Fibroblast of skin of right biceps (primary cell): ENCODE results near the gene NPC1L1.
"Not testable (repeated sequence)": the region's sequence is repeated elsewhere in the genome, so short reads cannot be mapped to it uniquely, and the experiment has no call there.

Experiments used
- DNase-seq: peaks from one replicate; pipeline ENCODE4 v3.0.0-alpha.2; 2013

Gene NPC1L1

DNA sequence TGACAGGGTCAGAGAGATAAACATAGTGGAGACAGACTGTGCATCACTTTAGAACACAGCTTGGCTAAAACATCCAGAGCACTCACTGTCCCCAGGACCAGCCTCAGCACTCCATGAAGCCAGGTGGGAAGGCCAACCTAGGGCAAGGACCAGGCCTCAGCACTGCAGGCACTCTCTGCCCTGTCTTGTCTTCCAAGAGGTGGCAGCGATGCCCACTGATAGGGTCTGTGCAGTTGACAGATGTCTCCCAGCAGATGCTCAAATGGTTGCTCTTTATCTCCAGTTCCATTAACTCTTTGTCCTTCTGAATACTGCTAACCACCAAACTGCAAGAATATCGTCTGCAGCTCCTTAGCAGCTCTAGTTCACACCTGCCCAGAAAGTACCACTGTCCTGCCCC, 23.5 kb upstream of the NPC1L1 start:
- DNase-seq: no peak

DNA sequence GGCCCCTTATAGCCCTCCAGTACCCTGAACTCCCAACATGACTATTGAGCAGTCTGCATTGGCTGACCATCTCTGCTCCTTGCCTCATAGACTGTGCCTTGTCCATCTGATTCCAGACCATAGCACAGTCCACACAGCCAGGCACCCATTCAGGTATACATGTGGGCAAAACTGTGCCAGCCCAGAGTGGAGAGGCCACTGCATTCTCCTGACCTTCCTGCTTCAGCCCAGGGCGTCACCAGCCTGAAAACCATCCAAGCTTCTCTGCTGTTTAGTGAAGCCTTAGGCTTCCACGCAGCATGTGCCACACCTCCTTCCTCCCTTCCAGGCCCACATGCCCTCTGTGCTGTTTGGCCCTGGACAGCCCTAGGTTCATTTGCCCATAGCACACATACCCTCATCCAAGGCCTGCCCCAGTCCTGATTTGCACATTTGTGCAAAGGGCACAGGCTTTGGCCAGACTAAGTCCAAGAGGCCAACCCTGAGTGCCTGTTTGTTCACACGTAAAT, 22.1 kb upstream of the NPC1L1 start:
- DNase-seq: no peak

DNA sequence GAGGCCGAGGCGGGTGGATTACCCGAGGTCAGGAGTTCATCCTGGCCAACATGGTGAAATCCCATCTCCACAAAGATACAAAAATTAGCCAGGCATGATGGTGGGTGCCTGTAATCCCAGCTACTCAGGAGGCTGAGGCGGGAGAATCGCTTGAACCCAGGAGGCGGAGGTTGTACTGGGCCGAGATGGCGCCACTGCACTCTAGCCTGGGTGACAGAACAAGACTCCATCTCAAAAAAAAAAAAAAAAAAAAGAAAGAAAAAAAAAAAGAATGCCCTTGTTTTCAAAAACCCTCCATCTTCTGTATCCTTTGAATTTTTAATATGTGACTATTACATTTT, 21.5 kb upstream of the NPC1L1 start:
- DNase-seq: not testable (repeated sequence)

DNA sequence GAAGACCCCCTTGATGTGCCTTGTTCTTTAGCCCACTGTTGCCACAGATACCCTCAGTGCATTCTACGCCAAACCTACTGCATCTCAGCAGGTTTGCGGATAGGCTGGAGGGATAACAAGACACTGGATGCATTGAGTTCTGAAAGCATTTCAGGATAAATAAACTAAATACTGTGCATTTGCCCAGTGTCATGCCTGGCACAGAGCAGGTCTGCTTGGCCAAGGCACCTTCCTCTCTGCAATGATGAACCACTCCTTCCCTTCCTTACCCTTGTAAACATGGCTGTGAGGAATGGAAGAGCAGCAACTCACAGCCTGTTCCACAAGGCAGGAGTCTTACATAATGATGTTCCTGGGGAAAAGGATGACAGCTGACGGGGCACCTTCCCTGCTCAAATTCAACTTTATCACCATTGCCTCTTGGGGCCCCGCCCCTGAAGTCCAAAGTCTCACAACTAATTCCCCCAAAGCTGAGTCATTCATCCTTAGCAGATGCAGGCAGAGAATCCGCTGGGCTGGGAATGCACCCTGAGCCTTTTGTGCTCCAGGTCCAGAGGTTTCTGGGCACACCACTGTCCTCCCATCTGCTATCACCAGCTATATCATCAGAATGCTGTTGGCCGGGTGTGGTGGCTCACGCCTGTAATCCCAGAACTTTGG, 21.0 kb upstream of the NPC1L1 start:
- DNase-seq: peak; percentile 45

DNA sequence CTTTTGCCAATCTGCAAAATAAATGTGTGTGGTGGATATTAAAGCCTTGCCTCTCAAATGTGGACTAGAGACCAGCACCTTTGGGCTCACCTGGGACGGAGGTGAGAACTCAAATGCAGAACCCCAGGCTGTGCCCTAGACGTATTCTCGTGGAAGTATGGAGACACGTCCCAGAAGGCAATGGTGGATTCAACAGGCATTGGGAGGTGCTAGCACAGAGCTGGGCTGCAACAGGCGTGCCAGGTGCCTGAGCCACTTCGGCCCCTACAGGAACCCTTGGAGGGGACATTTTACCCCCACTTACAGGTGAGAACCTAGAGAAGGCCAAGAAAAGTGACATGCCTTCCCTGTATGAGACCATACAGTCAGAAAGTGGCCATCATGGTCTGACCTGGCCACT, 20.4 kb upstream of the NPC1L1 start:
- DNase-seq: no peak

DNA sequence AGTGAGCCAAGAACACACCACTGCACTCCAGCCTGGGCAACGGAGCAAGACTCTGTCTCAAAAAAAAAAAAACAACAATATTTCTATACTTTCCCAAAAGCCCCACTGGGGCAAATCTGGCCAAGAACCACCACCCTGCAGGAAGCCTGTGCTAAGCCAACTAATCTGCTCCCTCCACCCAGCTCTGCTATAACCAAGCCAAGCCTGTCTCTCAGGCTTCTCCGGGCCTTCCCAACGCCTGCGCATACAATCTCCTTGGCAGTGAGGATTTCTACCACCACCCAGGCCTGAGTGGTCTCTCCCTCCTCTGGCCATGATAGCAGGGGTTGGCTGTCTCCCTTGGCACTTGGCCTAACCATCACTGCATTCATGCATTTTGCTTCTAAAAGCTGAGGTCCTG, 18.4 kb upstream of the NPC1L1 start:
- DNase-seq: no peak

DNA sequence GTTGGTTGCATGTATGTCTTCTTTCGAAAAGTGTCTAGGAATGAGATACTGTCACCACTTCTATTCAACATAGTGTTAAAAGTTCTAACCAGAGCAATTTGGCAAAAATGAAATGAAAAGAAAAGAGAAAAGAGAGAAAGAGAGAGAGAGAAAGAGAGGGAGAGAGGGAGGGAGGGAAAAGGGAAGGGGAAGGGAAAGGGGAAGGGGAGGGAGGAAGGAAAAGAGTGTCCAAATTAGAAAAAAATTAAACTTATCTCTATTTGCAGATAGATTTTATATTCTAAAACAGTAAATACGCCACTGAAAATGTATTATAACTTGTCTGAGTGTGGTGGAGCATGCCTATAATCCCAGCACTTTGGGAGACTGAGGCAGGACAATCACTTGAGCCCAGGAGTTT, 16.4 kb upstream of the NPC1L1 start:
- no peak for DNase-seq

DNA sequence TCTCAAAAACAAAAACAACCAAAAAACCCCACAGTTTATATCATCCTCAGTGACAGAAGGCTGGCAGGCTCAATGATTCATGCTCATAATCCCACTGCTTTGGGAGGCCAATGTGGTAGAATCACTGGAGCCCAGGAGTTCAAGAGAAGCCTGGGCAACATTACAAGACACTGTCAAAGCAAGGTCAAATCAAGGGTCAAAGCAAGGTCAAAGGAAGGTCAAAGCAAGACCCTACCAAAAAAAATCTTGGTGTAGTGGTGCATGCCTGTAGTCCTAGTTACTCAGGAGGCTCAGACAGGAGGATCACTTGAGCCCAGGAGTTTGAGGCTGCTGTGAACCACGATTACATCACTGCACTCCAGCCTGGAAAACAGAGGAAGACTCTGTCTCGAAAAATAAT, 14.2 kb upstream of the NPC1L1 start:
- DNase-seq: no peak

DNA sequence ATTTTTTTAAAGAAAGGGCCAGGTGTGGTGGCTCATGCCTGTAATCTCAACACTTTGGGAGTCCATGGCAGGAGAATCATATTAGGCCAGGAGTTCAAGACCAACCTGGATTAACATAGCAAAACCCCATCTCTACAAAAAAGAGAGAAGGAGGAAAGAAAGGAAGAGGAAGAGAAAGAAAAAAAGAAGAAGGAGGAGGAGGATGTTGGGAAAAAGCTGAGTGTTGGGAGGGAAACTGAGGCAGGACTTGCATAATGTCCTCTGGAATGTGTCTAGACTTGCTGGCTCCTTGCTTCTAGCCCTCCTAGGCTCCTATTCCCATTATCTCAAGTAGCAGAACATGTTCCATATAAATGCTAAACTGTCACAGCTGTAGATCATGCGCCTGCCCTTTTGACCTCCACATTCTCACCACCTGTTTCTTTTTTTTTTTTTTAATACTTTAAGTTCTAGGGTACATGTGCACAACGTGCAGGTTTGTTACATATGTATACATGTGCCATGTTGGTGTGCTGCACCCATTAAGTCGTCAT, 11.4 kb upstream of the NPC1L1 start:
- DNase-seq: not testable (repeated sequence)

DNA sequence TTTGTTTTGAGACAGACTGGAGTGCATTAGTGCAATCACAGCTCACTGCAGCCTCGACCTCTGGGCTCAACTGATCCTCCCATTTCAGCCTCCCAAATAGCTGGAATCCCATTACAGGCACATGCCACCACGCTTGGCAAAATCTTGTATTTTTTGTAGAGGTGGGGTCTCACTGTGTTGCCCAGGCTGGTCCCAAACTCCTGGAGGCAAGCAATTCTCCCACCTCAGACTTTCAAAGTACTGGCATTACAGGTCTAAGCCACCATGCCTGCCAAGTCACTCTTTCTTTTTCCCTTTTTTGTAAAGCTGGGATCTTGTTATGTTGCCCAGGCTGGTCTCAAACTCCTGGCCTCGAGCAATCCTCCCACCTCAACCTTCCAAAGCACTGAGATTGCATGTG, 8.3 kb upstream of the NPC1L1 start:
- DNase-seq: no peak

DNA sequence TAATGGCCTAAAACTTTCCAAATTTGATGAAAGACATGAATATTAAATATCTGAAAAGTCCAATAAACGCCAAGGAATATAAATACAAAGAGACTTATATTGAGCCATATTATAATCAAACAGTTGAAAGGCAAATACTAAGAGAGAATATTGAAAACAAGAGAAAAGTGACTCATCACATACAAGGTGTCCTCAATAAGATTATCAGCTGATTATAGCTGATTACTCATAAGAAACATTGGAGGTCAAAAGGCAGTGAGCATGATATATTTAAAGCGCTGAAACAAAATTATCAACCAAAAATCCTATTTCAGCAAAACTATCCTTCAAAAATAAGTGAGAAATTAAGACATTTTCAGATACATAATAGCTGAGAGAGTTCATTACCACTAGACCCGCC, 7.8 kb upstream of the NPC1L1 start:
- DNase-seq: no peak

DNA sequence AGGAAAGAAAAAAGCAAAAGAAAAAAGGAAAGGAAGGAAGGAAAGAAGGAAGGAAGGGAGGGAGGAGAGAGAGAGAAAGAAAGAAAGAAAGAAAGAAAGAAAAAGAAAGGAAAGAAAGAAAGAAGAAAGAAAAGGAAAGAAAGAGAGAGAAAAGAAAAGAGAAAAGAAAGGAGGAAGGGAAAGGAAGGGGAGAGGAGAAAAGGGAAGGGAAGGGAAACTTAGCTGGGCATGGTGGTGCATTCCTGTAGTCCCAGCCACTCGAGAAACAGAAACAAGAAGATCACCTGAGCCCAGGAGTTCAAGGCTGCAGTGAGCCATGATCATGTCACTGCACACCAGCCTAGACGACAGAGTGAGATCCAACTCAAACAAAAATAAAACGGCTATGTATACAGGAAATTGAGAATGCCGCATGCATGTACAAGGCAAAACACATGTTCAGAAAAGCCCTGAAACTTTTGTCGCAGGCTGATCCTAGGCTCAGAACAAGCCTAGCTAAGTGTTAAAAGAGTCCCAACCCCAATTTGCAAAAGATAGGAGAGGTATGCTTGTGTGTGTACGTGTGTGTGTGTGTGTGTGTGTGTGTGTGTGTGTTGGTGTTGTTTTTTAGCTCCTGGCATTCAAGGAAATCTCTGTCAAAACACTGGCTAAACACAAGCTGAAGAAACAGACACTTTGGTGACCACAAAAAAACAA, 6.6 kb upstream of the NPC1L1 start:
- DNase-seq: no peak

DNA sequence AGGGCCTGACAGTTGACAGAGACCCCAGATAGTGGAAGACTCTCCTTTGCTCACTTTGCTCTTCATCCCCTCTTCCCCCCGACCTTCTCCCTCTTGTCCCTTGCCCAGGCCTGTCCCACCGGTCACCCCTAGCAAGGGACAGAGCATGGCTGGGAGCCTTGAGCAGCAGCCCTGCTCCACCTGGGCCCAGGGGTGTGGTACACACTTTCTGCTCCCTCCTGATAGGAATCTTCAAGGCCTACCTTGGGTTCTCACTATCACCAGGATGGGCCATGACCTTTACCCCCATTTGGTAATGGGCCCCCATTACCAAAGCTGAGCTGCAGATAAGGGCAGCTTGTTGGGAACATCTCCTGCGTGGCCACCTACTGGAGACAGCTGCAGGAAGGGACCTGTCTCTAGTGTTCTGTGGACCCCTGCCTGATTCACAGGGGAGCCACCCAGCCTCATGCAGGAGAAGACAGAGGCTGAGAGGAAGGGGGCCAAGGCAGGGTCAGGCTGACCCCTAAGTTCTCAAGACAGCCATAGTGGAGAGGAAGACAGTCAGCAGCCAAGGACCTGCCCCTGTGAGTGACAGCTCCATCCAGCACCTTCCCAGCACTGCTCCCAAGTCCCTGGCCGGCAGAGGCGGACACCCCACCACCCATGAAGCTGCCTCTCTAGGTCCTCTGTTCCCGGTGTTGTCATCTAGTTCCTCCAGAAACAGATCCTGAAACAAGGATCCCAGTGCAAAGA, 913 bp upstream of the NPC1L1 start:
- DNase-seq: no peak

DNA sequence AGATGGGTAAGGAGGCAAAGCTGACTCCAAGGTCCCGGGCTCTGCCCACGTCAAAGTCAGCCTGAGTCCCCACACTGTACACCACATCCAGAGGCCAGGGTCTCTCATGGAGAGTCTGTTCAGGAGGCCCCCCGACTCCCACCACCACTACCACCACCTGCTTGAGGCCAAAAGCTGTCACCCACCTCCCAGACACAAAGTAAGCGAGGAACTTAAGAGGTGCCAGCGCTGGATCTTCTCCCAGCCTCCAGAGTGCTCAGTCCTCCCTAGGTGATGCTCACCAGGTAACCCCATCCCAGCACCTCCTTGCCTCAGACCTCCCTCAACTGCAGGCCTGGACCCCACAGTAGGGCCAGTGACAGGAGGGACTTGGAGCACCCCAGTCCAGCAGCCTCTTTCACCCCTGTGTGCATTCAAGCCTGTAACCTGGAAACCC, 520 bp downstream of the NPC1L1 start:
- DNase-seq: no peak

DNA sequence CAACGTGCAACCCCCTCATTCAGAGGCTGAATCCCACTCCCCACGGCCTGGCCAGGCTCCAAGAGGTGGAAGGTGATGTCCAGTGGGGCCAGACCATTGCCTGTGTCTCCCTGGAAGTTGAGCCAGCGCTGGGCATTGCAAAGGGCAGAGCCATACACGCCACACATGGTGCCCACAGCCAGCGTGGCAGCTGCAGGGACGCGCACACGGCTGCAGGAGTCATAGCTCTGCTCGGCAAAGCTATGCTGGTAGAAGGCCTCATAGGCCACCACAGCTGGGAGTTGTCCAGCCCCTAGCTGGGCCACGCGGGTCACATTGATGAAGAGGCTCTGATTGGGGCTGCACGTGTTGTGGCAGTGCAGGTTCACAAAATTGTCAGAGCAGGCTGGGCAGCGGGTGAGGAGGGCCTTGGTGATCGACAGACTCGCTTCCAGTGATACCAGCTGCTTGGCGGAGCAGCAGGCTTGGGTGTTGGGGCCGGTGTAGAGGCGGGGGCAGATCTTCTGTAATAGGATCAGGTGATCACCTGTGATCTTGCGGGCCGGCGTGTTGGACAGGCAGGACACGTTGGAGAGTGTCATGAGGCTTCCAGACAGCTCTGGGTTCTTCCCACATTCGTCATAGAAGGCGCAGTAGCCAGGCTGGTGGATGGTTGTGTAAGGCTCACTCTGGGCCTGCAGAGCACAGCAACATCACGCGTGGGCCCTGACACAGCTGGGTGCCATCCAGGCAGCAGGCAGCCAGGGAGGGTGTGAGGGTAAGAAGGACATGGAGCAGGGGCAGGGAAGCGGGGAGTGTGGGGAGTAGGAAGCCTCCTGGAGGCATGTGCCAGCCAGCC, 1.2 kb downstream of the NPC1L1 start:
- DNase-seq: no peak

DNA sequence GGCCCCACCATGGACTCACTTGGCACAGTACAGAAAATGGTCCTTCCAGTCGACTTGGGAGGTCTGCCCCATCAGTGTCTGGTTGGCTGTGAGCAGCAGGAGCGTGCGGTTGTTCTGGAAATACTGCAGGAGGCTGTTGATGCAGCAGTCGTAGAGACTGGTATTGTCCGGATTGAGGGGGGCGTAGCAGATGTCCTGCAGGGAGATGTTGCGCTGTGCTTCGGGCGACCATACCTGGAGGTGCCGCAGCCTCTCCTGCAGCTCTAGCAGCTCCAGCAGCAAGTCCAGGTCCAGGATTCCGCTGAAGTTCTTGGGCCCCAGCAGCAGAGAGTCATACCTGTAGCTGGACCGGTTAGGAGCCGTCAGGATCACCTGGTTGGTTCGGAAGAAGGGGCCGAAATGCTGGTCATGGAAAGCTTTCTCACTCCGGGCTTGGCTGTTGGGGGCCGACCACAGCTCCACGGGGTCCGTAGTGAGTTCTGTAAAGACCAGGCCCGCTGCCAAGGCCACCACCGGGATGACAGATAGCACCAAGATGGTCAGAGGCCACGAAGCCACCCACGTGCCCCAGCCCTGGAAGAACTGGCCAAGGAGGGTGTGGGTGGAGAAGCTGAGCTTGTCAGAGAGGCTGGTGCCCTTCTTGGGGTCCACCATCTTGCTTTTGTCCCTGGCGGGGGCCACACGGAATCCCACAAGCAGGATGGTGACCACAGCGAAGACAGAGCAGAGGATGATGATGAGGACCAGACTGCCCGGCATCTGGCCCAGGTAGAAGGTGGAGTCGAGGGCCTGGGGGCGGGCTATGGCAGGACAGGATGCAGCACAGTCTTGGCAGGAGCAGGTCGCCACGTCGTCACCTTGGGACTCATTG, 2.1 kb downstream of the NPC1L1 start:
- DNase-seq: no peak

DNA sequence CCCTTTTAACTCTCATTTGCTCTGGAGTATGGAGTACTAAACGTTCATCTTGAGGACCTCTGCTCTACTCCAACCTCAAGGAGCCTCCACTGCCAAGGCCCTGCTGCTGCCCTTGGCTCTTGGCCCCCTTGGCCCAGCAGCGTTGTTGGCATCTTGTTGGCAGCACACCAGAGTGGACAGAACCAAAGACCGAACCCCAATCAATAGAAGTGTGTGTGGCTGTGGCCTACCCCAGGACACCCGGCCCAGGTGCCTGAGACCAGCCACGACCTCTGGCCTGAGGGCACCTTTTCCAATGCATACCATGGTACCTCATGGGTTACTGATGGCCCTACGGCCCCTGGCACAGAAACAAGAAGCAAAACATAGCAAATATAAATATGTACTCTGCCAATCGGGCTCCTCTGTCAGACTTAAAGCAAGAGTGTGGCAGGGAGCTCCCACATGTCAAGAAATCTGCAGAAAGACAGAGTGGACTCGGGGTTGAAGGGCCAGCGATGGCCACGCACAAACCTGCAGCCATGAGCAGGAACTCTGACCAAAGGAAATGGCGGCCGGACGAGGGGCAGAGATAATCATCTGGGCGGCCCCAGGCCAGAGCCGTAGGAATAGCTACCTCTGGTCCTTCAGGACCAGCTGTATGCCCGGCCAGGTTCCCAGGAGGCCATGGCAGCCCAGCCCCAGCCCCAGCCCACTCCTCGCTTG, 2.9 kb downstream of the NPC1L1 start:
- DNase-seq: no peak

DNA sequence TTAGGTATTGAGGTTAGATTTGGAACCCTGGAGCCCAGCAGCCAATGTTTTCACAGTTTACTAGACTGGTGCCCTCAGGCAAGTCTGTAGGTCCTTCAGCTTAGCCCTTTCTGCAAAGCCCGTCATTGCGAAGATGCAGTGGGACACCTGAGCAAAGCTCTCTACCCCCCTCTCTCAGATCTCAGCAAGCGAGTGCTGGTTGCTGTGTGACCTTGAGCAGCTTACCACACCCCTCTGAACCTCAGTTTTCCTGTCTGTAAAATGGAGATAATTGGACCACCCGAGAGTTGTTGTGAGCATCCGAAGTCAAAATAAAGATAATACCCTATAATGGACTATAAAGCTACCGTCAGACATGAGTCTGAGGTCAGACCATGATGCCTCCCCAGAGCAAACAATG, 3.7 kb downstream of the NPC1L1 start:
- DNase-seq: no peak

DNA sequence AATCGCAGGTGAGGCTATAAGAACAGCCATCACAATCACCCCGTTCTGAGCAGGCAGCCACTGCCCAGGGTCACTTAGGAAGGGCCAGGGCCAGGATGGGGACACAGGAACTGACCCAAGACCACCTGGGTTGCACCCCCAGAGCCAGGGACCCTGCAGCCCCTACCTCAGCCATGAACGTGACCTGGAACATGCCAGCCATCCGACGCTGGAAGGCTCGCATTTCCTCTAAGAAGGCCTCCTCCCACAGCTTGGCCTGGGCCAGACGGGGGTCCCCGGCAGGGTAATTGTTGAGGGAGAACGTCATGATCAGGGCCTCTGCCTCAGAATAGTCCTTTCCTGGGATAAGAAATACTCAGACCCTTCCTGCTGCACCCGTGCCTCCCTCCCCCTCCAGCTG, 5.0 kb downstream of the NPC1L1 start:
- DNase-seq: no peak

DNA sequence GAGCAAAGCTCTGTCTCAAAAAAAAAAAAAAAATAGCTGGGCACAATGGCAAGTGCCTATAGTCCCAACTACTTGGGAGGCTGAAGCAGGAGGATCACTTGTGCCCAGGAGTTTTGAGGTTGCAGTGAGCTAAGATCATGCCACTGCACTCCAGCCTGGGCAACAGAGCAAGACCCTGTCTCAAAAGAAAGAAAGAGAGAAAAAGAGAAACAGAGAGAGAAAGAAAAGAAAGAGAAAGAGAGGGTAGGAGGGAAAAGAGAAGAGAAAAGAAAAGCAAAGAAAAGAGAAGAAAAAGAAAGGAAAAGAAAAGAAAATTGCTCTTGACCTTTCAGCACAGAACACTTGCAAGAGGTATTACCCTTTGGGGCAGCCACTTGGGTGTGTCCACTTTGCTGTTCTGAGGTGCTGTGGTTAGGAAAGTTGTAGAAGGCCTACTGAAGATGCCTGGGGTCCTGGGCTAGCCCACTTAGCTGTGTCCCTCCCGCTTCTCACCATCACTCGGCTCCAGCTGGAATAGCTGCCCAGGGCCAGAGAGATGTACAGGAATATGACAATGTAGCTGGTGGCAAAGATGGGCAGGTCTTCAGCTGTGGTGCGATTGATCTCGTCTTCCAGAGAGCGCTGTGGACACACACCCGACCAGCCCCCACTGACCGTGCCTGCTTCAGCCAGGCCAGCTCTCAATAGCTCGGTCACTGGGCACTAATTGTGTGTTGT, 5.6 kb downstream of the NPC1L1 start:
- no peak for DNase-seq

DNA sequence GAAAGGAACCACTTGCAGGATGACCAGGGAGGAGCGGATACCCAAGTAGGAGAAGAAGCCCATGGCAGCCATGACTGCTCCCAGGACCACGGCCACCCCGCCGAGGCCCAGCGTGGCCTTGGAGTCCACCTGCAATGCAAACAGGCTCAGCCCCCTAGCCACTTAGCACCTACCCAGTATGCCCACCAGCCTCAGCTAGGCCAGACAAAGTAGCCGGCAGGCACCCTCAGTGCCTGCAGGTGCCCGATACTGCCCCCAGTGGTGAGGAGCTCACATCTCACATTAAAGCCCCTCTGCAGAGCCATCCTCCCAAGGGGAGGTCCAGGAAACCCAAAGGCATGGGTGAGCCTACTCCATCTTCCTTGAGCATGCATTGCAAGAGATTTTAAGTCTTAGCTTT, 6.6 kb downstream of the NPC1L1 start:
- peak; percentile 23 for DNase-seq
